Natural killer cell (primary cell): ENCODE measurements around the gene ACSL1. TPM values are rescaled to one million over a fixed set of nuclear protein-coding genes. Genes with fewer than 3 reads are reported as not detected.
A peak's percentile ranks its signal among the peaks of the same experiment; 100 is the strongest.

Experiments used
- ATAC-seq, 3 donors: fragments of 150-1000 bp in 2 of 3; fragments of 200-7000 bp in 1 of 3; cut with Tn5 transposase; 1 replicate in 1 of 3; 2 replicates in 2 of 3; pipeline ENCODE4 v1.10.0; 2021; ENCODE audit warnings: mild to moderate bottlenecking in 2 of 3, moderate library complexity in 2 of 3
- DNase-seq, 2 donors: peaks; one replicate each; pipeline versions ENCODE4 v3.0.0 to v3.0.0-alpha.2; 2013 to 2021; ENCODE audit warnings: mixed read lengths in 1 of 2
- H3K27ac ChIP-seq: one replicate; pipeline ENCODE4 v1.5.1; 2013; ENCODE audit warnings: mild to moderate bottlenecking, low read length
- H3K27me3 ChIP-seq: one replicate; pipeline ENCODE4 v1.6.1; 2013; ENCODE audit warnings: low read length; ENCODE audit not compliant: control insufficient read depth, insufficient read depth
- H3K36me3 ChIP-seq: one replicate; pipeline ENCODE4 v1.6.1; 2013; ENCODE audit warnings: low read length; ENCODE audit not compliant: control insufficient read depth, insufficient read depth
- H3K4me1 ChIP-seq: one replicate; pipeline ENCODE4 v1.6.1; 2013; ENCODE audit warnings: low read length; ENCODE audit not compliant: control insufficient read depth, insufficient read depth
- H3K4me3 ChIP-seq: one replicate; pipeline ENCODE4 v1.5.1; 2013; ENCODE audit warnings: low read length
- H3K9me3 ChIP-seq: one replicate; pipeline ENCODE4 v1.6.1; 2013; ENCODE audit warnings: low read length; ENCODE audit not compliant: control insufficient read depth, insufficient read depth
- H3K27ac Mint-ChIP-seq, 2 donors: one replicate each; pipeline ENCODE4 v1.8.0; 2022; ENCODE audit warnings: mild to moderate bottlenecking in 2 of 2, mixed read lengths in 2 of 2, moderate library complexity in 1 of 2
- H3K27me3 Mint-ChIP-seq, 2 donors: one replicate each; pipeline ENCODE4 v1.8.0; 2022; ENCODE audit warnings: low read depth in 2 of 2, mixed read lengths in 2 of 2
- H3K36me3 Mint-ChIP-seq: one replicate; pipeline ENCODE4 v1.8.0; 2022; ENCODE audit warnings: mixed read lengths
- H3K4me1 Mint-ChIP-seq, 2 donors: one replicate each; pipeline ENCODE4 v1.8.0; 2022; ENCODE audit warnings: mixed read lengths in 2 of 2
- H3K4me3 Mint-ChIP-seq: one replicate; pipeline ENCODE4 v1.8.0; 2022; ENCODE audit warnings: mild to moderate bottlenecking, moderate library complexity, mixed read lengths
- H3K9me3 Mint-ChIP-seq, 2 donors: one replicate each; pipeline ENCODE4 v1.8.0; 2022; ENCODE audit warnings: mixed read lengths in 2 of 2
- CTCF ChIP-seq: fragments of 200-600 bp; IDR thresholded peaks from one replicate; pipeline ENCODE4 v1.8.0; 2022; ENCODE audit warnings: antibody characterized with exemption
- WGBS: methylation state at CpG from one replicate; pipeline ENCODE4 v1.1.7; 2013; ENCODE audit warnings: missing lambda C conversion rate; ENCODE audit not compliant: insufficient coverage; 5-methylcytosine and 5-hydroxymethylcytosine counted together
- intact Hi-C: fragments of 100-400 bp; cut with micrococcal nuclease; formaldehyde crosslinking; loops from one replicate; pipeline ENCODE4 v1.14.2; 2022
- total RNA-seq, 4 donors: library from RNA; stranded (reverse); fragments of 120-200 nt in 1 of 4; gene quantifications; one replicate each; pipeline versions ENCODE4 v1.2.3 to v1.2.4, GENCODE V29; 2013 to 2022

Gene ACSL1
- total RNA-seq, 3 donors from 2014 or later (not counting 1 experiment from before 2014, with no cell fraction given): 13.2 to 43.1 (median 13.3) TPM

- DNase-seq (no peak), ATAC-seq (no peak)
- intact Hi-C loops: no loop called here
- no peak overlapping the region for H3K27ac Mint-ChIP-seq
- H3K4me1 Mint-ChIP-seq: peaks cover 9 to 32% of the 10 kb centered on the region in 2 donors
- H3K9me3 Mint-ChIP-seq: no peaks in the 10 kb centered on the region
- Histone ChIP-seq H3K4me1 (peaks cover 13% of the 10 kb centered on the region), H3K9me3 (no peaks in the 10 kb centered on the region), H3K4me3 (no peak overlapping the region), H3K36me3 (peaks cover 2% of the 10 kb centered on the region), H3K27me3 (no peaks in the 10 kb centered on the region), H3K27ac (no peak overlapping the region)
- WGBS: 98% methylated on average over 8 of the region's 9 CpGs
- TF ChIP-seq CTCF: no peak
- H3K4me3 Mint-ChIP-seq: no peak overlapping the region
- no peaks in the 10 kb centered on the region for H3K27me3 Mint-ChIP-seq
- no peaks in the 10 kb centered on the region for H3K36me3 Mint-ChIP-seq
Measured at GRCh38 chr4:184793735-184794355, 31.9 kb downstream of the ACSL1 start.

- no peaks in the 10 kb centered on the region for H3K9me3 Mint-ChIP-seq
- Histone ChIP-seq H3K27me3 (no peaks in the 10 kb centered on the region), H3K4me3 (no peak overlapping the region), H3K27ac (no peak overlapping the region), H3K36me3 (peaks cover 5% of the 10 kb centered on the region), H3K9me3 (no peaks in the 10 kb centered on the region), H3K4me1 (peaks cover 13% of the 10 kb centered on the region)
- 26% methylated on average over 10 of the region's 10 CpGs for WGBS
- no peak overlapping the region for H3K27ac Mint-ChIP-seq
- intact Hi-C loops: no loop called here
- H3K27me3 Mint-ChIP-seq: no peaks in the 10 kb centered on the region
- ATAC-seq: peak; percentile 40 to 75 (median 53)
- peak in 1 of 2 donors; percentile 24 for DNase-seq
- no peak for TF ChIP-seq CTCF
- no peaks in the 10 kb centered on the region for H3K36me3 Mint-ChIP-seq
- H3K4me3 Mint-ChIP-seq: no peak overlapping the region
- H3K4me1 Mint-ChIP-seq: peaks cover 9 to 32% of the 10 kb centered on the region in 2 donors
Measured at GRCh38 chr4:184792950-184793555, 32.7 kb downstream of the ACSL1 start.

- peaks cover 9 to 29% of the 10 kb centered on the region in 2 donors for H3K4me1 Mint-ChIP-seq
- Histone ChIP-seq H3K4me1 (peaks cover 13% of the 10 kb centered on the region), H3K4me3 (no peak overlapping the region), H3K27me3 (no peaks in the 10 kb centered on the region), H3K27ac (no peak overlapping the region), H3K36me3 (peaks cover 8% of the 10 kb centered on the region), H3K9me3 (no peaks in the 10 kb centered on the region)
- no peaks in the 10 kb centered on the region for H3K9me3 Mint-ChIP-seq
- no peak overlapping the region for H3K27ac Mint-ChIP-seq
- no peak for TF ChIP-seq CTCF
- H3K4me3 Mint-ChIP-seq: no peak overlapping the region
- intact Hi-C loops: no loop called here
- no peaks in the 10 kb centered on the region for H3K27me3 Mint-ChIP-seq
- no peak for ATAC-seq
- WGBS: 83% methylated on average over 8 of the region's 8 CpGs
- H3K36me3 Mint-ChIP-seq: peaks cover 2% of the 10 kb centered on the region
- no peak for DNase-seq
Measured at GRCh38 chr4:184792334-184792733, 33.4 kb downstream of the ACSL1 start.
